Activated B cell treated with CpG ODN at 0.5 μM for 24 hours (primary cell): ENCODE measurements around the gene RAB6C. TPM values are rescaled to one million over a fixed set of nuclear protein-coding genes. Genes with fewer than 3 reads are reported as not detected.
"Not testable (repeated sequence)": the region's sequence is repeated elsewhere in the genome, so short reads cannot be mapped to it uniquely, and the experiment has no call there.

Experiments
- ATAC-seq: fragments of 200-7000 bp; cut with Tn5 transposase; one replicate; pipeline ENCODE4 v1.10.0; 2021; ENCODE audit warnings: low read depth, mild to moderate bottlenecking, moderate library complexity
- CTCF ChIA-PET: fragments of 350-600 bp; sonication (Branson Sonifier 250); formaldehyde crosslinking; loops from one replicate; lab custom pipeline; 2021; ENCODE audit warnings: antibody characterized with exemption; lab: Charles Lee
- POLR2A ChIA-PET: fragments of 350-600 bp; sonication (Branson Sonifier 250); formaldehyde crosslinking; loops from one replicate; lab custom pipeline; 2021; ENCODE audit warnings: antibody characterized with exemption; lab: Charles Lee
- DNase-seq: peaks from one replicate; pipeline ENCODE4 v3.0.0; 2022
- H3K27ac Mint-ChIP-seq: one replicate; pipeline ENCODE4 v1.8.0; 2020; ENCODE audit warnings: mixed read lengths
- H3K27me3 Mint-ChIP-seq: one replicate; pipeline ENCODE4 v1.8.0; 2021; ENCODE audit warnings: mixed read lengths
- H3K36me3 Mint-ChIP-seq: one replicate; pipeline ENCODE4 v1.8.0; 2021; ENCODE audit warnings: low read depth, mixed read lengths
- H3K4me1 Mint-ChIP-seq: one replicate; pipeline ENCODE4 v1.8.0; 2021; ENCODE audit warnings: mixed read lengths
- H3K4me3 Mint-ChIP-seq: one replicate; pipeline ENCODE4 v1.8.0; 2020; ENCODE audit warnings: mild to moderate bottlenecking, mixed read lengths
- H3K9me3 Mint-ChIP-seq: one replicate; pipeline ENCODE4 v1.8.0; 2020; ENCODE audit warnings: mixed read lengths
- intact Hi-C: fragments of 100-400 bp; cut with micrococcal nuclease; formaldehyde crosslinking; loops from one replicate; pipeline ENCODE4 v1.15.1; 2024
- total RNA-seq: library from RNA; stranded (reverse); gene quantifications from 2 replicates; pipeline ENCODE4 v1.2.3, GENCODE V29; 2022
- TF ChIP-seq, protein P1 (sequence below): fragments of 200-600 bp; IDR thresholded peaks from one replicate; pipeline ENCODE4 v1.8.0; 2022; ENCODE audit warnings: antibody characterized with exemption, mild to moderate bottlenecking

The RAB6C gene
- total RNA-seq, 1 donor from 2014 or later: not detected

DNA sequence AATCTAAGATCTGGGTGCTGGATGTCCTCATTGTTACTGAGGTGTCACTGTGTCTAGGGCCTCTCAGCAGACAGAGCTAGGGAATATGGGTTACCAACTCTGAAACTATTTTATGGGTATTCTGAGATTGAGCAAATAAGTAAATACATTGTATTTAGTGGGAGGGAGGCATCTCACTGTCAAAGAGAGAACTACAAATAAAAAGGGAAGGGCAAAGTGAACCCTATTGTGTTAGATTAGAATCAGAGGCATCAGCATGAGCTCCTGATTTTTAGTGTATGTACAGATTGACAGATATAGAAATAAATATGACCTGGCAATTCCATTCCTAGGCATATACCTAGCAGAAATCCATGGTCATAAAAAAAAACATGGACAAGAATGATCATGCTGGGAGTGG lies 33.9 kb upstream of the RAB6C start:
- ATAC-seq (no peak), DNase-seq (no peak)
- Mint-ChIP-seq H3K9me3 (no peaks in the 10 kb centered on the region), H3K36me3 (no peaks in the 10 kb centered on the region), H3K4me1 (no peaks in the 10 kb centered on the region), H3K27ac (no peak overlapping the region), H3K4me3 (no peak overlapping the region), H3K27me3 (peaks cover 7% of the 10 kb centered on the region)
- POLR2A ChIA-PET: no interaction called here
- CTCF ChIA-PET: no interaction called here
- TF ChIP-seq, protein P1, sequence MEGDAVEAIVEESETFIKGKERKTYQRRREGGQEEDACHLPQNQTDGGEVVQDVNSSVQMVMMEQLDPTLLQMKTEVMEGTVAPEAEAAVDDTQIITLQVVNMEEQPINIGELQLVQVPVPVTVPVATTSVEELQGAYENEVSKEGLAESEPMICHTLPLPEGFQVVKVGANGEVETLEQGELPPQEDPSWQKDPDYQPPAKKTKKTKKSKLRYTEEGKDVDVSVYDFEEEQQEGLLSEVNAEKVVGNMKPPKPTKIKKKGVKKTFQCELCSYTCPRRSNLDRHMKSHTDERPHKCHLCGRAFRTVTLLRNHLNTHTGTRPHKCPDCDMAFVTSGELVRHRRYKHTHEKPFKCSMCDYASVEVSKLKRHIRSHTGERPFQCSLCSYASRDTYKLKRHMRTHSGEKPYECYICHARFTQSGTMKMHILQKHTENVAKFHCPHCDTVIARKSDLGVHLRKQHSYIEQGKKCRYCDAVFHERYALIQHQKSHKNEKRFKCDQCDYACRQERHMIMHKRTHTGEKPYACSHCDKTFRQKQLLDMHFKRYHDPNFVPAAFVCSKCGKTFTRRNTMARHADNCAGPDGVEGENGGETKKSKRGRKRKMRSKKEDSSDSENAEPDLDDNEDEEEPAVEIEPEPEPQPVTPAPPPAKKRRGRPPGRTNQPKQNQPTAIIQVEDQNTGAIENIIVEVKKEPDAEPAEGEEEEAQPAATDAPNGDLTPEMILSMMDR: no peak
- intact Hi-C loops: no loop called here

DNA sequence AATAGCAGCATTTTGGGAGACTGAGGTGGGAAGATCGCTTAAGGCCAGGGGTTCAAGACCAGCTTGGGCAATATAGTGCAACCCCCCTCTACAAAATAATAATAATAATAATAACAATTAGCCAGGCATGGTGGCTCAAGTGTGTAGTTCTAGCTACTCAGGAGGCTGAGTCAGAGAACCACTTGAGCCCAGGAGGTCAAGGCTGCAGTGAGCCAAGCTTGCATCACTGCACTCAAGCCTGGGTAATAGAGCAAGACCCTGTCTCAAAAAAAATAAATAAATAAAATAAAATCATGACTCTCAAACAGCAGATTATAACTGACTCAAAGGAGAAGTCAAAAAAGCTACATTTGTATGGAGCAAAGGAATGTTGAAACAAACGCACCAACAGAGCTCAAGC lies 31.8 kb upstream of the RAB6C start:
- H3K4me3 Mint-ChIP-seq, H3K36me3 Mint-ChIP-seq, H3K4me1 Mint-ChIP-seq, POLR2A ChIA-PET, H3K27me3 Mint-ChIP-seq, H3K27ac Mint-ChIP-seq, H3K9me3 Mint-ChIP-seq, ATAC-seq, intact Hi-C loops, CTCF ChIA-PET, DNase-seq: not testable (repeated sequence)

DNA sequence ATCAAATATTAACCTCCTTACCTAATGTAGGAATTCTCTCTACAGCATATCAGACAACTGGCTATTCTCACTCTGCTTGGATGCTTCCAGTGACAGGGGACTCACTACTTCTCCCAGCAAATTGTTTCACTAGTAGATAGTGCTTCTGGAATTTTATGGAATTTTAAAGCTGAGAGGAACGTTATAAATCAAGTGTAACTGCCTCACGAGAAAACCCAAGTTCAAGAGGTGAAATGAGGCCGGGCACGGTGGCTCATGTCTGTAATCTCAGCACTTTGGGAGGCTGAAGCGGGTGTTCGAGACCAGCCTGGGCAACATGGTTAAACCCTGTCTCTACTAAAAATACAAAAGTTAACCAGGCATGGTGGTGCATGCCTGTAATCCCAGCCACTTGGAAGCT lies 23.3 kb upstream of the RAB6C start:
- H3K27ac Mint-ChIP-seq, intact Hi-C loops, H3K4me1 Mint-ChIP-seq, H3K4me3 Mint-ChIP-seq, POLR2A ChIA-PET, H3K9me3 Mint-ChIP-seq, H3K36me3 Mint-ChIP-seq, ATAC-seq, DNase-seq, CTCF ChIA-PET: not testable (repeated sequence)
- peaks cover 17% of the 10 kb centered on the region for H3K27me3 Mint-ChIP-seq

DNA sequence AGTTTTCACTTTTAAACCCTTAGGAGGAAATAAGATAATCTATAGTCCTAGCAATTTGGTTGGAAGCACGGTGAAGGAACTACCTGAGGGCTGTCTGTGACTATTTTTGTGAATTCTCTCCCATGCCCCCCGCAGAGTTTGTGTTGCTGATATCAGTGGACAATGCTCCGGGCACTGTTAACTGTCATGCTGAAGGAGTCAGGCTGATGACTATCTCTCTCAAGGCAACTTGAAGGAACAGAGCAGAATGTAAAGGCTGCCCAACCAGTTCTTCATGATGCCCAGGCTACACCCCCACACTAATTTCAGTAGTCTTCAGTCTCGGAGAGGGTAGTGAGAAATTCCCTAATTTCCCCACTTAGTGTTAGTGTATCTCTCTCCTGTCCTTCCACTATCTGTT lies 21.6 kb upstream of the RAB6C start:
- DNase-seq: no peak
- peaks cover 17% of the 10 kb centered on the region for H3K27me3 Mint-ChIP-seq
- intact Hi-C loops: no loop called here
- H3K9me3 Mint-ChIP-seq: no peaks in the 10 kb centered on the region
- H3K4me3 Mint-ChIP-seq: no peak overlapping the region
- no peak for ATAC-seq
- H3K27ac Mint-ChIP-seq: no peak overlapping the region
- ChIA-PET CTCF (no interaction called here), POLR2A (no interaction called here)
- no peaks in the 10 kb centered on the region for H3K36me3 Mint-ChIP-seq
- H3K4me1 Mint-ChIP-seq: no peaks in the 10 kb centered on the region
- TF ChIP-seq, protein P1: no peak

DNA sequence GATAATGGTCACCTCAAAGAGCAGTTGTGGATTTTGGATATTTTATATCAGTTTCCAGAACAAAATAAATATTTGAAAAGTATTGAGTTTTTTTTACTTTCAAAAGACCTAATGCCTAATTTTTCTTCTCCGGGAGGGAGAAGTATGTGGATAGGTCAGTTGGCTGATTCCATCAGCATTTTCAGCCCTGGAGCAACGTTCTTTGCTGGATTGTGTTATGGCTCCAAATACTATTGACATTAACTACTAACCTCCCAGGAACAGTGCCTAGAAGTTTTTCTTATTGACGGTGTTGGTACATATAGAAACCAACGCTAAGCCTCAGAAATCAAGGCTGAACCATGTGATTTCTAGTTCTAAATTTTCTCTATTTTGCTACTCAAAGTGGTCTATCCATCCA lies 20.7 kb upstream of the RAB6C start:
- intact Hi-C loops, H3K4me1 Mint-ChIP-seq, ATAC-seq, H3K4me3 Mint-ChIP-seq, H3K27ac Mint-ChIP-seq, H3K9me3 Mint-ChIP-seq, DNase-seq, H3K36me3 Mint-ChIP-seq, CTCF ChIA-PET, POLR2A ChIA-PET: not testable (repeated sequence)
- peaks cover 17% of the 10 kb centered on the region for H3K27me3 Mint-ChIP-seq

DNA sequence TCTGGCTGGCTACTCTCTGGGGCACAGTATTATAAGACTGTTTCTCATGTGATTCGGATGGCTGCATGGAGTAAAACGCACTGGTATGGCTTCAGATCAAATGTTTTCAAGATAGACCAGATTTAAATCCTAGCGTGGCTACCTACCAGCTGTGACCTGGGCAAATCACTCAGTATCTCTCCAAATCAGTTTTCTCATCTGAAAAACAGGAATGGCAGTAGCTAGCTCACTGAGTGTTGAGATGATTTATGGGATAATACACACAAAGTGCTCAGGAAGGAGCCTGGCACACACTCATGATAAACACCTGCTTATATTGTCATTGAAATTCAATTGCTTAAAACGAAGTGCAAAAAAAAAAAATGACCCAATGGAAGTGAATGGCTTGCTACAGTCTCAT lies 10.9 kb upstream of the RAB6C start:
- H3K4me1 Mint-ChIP-seq, CTCF ChIA-PET, ATAC-seq, H3K4me3 Mint-ChIP-seq, H3K27me3 Mint-ChIP-seq, DNase-seq, H3K9me3 Mint-ChIP-seq, H3K36me3 Mint-ChIP-seq, H3K27ac Mint-ChIP-seq, intact Hi-C loops, POLR2A ChIA-PET: not testable (repeated sequence)

DNA sequence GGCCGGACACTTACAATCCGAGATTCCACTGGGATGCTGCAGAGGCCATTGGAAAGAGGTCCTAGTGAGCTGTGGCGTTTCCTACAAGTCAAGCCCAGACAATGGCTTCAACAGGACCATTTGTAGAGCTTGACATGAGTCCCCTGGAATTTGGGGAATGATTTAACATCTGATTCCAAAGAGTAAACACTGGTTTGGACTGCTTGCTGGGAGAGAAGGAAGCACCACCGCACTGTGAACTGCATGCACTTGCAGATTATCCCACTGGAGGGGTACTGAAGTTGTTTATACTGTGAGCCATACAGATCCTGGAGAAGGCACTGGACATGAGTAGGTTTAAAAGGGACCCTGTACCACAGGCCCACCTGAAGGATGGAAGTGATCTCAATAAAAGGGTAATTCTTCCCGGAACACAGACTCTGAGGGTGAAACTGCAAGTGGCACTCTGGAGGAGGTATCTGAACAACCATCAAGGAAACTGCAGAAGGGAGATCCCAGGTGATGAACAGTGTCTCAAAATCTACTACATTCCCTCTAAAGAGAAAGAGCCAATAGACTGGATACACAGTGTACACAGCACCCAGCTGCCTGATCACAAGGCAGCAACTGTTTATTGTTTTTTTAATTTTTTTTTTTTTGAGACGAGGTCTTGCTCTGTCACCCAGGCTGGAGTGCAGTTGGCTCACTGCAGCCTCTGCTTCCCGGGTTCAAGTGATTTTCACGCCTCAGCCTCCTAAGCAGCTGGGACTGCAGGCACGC lies 4.3 kb upstream of the RAB6C start:
- CTCF ChIA-PET: no interaction called here
- TF ChIP-seq, protein P1: no peak
- Mint-ChIP-seq H3K27me3 (peaks cover 22% of the 10 kb centered on the region), H3K4me1 (peaks cover 6% of the 10 kb centered on the region), H3K27ac (no peak overlapping the region), H3K36me3 (no peaks in the 10 kb centered on the region), H3K9me3 (peaks cover 2% of the 10 kb centered on the region), H3K4me3 (no peak overlapping the region)
- POLR2A ChIA-PET: no interaction called here
- DNase-seq: no peak
- ATAC-seq: no peak
- intact Hi-C loops: no loop called here

DNA sequence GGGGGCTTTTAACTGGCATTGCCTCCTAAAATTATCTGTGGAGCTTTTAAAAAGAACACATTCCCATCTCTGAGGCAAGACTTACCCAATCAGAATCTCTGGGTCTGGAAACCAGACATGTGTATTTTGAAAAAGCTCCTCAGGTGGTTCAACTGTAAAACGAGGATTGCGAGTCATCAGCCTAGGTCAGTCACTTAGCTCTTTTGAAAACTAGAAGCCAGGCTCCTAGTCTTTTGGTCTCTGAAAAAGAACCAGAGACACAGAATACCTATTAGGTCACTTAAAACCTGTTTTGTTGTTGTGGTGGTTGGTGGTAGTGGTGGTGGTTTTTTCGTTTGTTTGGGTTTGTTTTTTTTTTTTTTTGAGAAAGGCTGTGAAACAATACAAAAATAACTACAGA lies 2.5 kb upstream of the RAB6C start:
- H3K36me3 Mint-ChIP-seq, POLR2A ChIA-PET, CTCF ChIA-PET, ATAC-seq, H3K4me1 Mint-ChIP-seq, H3K9me3 Mint-ChIP-seq, intact Hi-C loops, H3K27ac Mint-ChIP-seq, DNase-seq, H3K4me3 Mint-ChIP-seq: not testable (repeated sequence)
- peaks cover 21% of the 10 kb centered on the region for H3K27me3 Mint-ChIP-seq
